Measurements from ENCODE around the gene ACYP2.

Gene ACYP2

DNA sequence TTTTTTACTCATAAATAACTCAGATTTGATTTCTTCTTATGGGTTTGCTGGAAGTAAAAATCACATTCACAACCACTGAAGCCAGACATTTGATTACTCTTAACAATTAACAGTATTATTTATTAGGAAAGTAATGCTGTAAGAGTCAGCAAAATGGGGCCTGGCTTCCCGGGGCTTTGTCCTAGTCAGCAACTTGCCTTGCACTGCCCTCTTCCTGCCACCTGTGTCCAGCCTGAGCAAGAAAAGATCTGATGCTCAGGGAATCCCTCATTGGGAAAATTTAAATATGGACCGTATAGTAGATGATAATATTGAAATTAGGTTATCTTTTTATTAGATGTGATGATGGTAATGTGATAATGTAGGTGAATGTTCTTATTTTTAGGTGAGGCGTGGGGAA is 30.8 kb upstream of the ACYP2 start:
- Histone ChIP-seq H3K27me3 (replicated peaks) (no peaks in the 10 kb centered on the region), H3K36me3 (replicated peaks) (no peaks in the 10 kb centered on the region), H3K27ac (no peak overlapping the region), H3K4me3 (ENCODE audit: low read depth, low read length) (no peak overlapping the region)
- peak; percentile 11 for DNase-seq
- TF ChIP-seq, protein P1, sequence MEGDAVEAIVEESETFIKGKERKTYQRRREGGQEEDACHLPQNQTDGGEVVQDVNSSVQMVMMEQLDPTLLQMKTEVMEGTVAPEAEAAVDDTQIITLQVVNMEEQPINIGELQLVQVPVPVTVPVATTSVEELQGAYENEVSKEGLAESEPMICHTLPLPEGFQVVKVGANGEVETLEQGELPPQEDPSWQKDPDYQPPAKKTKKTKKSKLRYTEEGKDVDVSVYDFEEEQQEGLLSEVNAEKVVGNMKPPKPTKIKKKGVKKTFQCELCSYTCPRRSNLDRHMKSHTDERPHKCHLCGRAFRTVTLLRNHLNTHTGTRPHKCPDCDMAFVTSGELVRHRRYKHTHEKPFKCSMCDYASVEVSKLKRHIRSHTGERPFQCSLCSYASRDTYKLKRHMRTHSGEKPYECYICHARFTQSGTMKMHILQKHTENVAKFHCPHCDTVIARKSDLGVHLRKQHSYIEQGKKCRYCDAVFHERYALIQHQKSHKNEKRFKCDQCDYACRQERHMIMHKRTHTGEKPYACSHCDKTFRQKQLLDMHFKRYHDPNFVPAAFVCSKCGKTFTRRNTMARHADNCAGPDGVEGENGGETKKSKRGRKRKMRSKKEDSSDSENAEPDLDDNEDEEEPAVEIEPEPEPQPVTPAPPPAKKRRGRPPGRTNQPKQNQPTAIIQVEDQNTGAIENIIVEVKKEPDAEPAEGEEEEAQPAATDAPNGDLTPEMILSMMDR (IDR thresholded peaks at IDR 0.05; ENCODE audit: low read depth, low read length, missing control alignments), result peak; percentile 69
- in situ Hi-C loops (cut with HindIII; ENCODE audit: low pct_ligation_motif_present, low sequenced_read_pairs), result no loop called here

DNA sequence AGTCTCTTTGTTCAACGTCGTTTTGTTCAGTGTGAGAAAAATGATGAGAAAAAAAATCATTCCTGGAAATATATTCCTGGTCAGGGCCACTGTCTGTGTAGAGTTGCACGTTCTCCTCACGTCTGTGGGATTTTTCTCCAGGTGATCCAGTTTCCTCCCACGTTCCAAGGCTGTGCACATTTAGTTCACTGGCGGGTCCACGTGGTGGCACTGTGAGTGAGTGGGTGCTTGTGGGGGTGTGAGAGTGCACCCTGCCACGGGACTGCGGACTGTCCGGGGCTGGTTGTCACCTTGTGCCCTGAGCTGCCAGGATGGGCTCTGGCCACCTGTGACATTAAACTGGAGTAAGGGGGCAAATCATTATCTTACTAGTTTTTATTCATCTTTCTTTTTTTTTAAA is 30.3 kb upstream of the ACYP2 start:
- in situ Hi-C loops (cut with HindIII; ENCODE audit: low pct_ligation_motif_present, low sequenced_read_pairs), result no loop called here
- TF ChIP-seq, protein P1 (IDR thresholded peaks at IDR 0.05; ENCODE audit: low read depth, low read length, missing control alignments), result no peak

DNA sequence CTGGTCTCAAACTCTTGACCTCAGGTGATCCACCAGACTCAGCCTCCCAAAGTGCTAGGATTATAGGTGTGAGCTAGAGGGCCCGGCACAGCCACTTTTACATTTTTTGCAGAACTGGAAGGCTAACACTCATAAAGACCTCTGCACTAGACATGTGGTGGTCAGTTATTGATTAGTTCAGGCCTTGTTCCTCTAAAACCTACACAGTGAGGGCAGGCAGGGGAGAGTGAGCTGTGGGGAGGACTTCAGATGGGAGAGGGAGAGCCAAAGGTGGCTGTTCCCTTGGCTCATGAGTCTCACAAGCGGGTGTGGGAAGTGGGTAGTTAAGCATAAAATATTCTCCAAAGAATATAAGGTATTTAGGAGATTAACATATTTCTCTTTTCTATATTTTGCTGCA is 29.3 kb upstream of the ACYP2 start:
- TF ChIP-seq, protein P1 (IDR thresholded peaks at IDR 0.05; ENCODE audit: low read depth, low read length, missing control alignments), result no peak
- no peak overlapping the region for H3K27ac ChIP-seq
- no peaks in the 10 kb centered on the region for H3K27me3 ChIP-seq (replicated peaks)
- H3K36me3 ChIP-seq (replicated peaks), result no peaks in the 10 kb centered on the region
- no peak overlapping the region for H3K4me3 ChIP-seq (ENCODE audit: low read depth, low read length)
- no peak for DNase-seq
- in situ Hi-C loops (cut with HindIII; ENCODE audit: low pct_ligation_motif_present, low sequenced_read_pairs), result no loop called here

More for the DNA sequence above, 30.3 kb upstream of the ACYP2 start:
- Histone ChIP-seq H3K27ac (no peak overlapping the region), H3K4me3 (ENCODE audit: low read depth, low read length) (no peak overlapping the region), H3K27me3 (replicated peaks) (no peaks in the 10 kb centered on the region), H3K36me3 (replicated peaks) (no peaks in the 10 kb centered on the region)
- no peak for DNase-seq

DNA sequence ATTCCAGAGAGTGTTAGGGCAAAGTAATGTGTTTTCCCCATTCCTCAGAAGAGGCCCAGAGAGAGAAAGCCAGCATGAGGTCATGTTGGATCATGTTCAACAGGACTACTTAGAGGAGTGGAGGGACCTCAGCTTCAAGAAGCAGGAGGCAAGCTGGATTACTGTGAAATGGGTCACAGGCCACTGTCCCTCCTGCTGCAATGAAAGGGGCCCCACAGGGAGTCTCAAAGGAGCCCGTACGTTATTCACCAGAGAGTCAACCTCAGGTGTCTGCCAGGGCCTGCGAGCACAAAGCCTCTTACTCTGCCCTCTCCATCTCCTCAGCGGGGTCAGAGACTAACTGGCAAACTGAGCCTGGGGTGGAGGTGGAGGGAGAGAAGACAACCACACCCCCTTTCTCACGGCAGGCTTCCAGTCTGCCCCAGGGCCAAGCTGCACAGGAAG is 27.2 kb upstream of the ACYP2 start:
- Histone ChIP-seq H3K27me3 (replicated peaks) (no peaks in the 10 kb centered on the region), H3K36me3 (replicated peaks) (no peaks in the 10 kb centered on the region), H3K4me3 (ENCODE audit: low read depth, low read length) (no peak overlapping the region), H3K27ac (no peak overlapping the region)
- DNase-seq, result no peak
- in situ Hi-C loops (cut with HindIII; ENCODE audit: low pct_ligation_motif_present, low sequenced_read_pairs), result no loop called here
- TF ChIP-seq, protein P1 (IDR thresholded peaks at IDR 0.05; ENCODE audit: low read depth, low read length, missing control alignments), result no peak

DNA sequence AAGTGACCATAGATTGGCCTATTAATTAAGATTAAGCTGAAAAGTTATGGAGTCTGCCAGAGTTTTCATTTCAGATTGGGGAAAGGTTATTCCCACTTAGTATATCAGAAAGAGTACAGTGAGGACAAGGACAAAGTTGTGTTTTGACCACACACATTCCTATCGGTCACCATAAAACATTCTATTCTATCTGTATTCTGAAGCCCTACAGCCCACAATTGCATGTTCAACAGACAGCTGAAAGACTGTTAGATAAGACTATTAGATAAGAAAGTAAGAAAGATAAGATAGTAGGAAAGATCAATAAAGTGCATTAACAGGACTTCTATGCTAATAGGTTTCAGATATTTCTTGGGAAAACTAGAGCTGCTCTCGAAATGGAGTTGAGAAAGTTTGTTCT is 26.7 kb upstream of the ACYP2 start:
- TF ChIP-seq, protein P1 (IDR thresholded peaks at IDR 0.05; ENCODE audit: low read depth, low read length, missing control alignments), result no peak
- H3K27me3 ChIP-seq (replicated peaks), result no peaks in the 10 kb centered on the region
- in situ Hi-C loops (cut with HindIII; ENCODE audit: low pct_ligation_motif_present, low sequenced_read_pairs), result no loop called here
- peak; percentile 11 for DNase-seq
- H3K36me3 ChIP-seq (replicated peaks), result no peaks in the 10 kb centered on the region
- no peak overlapping the region for H3K4me3 ChIP-seq (ENCODE audit: low read depth, low read length)
- H3K27ac ChIP-seq, result no peak overlapping the region

DNA sequence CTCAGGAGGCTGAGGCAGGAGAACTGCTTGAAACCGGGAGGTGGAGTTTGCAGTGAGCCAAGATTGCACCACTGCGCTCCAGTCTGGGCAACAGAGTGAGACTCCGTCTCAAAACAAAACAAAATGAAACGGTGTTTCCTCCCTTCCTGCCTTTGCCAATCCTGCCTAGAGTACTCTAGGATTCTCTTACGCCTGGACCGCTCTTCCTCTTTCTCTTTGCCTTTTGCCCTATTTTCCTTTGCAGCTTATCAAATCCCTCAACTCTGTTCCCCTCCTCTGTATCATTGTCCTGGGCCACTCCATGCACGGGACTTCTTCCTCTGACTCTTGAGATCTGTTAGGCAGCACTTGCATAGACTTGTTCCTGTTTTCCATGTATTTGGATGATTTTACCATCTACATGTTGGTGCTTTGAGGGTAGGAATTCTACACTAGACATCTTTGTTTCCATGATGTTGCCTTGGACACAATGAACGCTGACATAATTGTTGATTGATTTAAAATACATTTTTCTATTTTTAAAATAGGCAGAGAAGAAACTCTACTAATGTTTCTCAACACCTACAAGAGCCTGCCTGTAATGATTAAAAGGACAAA is 24.8 kb upstream of the ACYP2 start:
- H3K27me3 ChIP-seq (replicated peaks), result no peaks in the 10 kb centered on the region
- H3K4me3 ChIP-seq (ENCODE audit: low read depth, low read length), result no peak overlapping the region
- no peaks in the 10 kb centered on the region for H3K36me3 ChIP-seq (replicated peaks)
- in situ Hi-C loops (cut with HindIII; ENCODE audit: low pct_ligation_motif_present, low sequenced_read_pairs), result no loop called here
- TF ChIP-seq, protein P1 (IDR thresholded peaks at IDR 0.05; ENCODE audit: low read depth, low read length, missing control alignments), result no peak
- no peak overlapping the region for H3K27ac ChIP-seq
- no peak for DNase-seq

All from brain microvascular endothelial cell (primary cell).